Measurements from ENCODE around the gene GOLGA6L26. TPM values are rescaled to one million over a fixed set of nuclear protein-coding genes. Genes with fewer than 3 reads are reported as not detected.

GOLGA6L26 gene
- total RNA-seq, 4 donors from 2014 or later, result not detected

Small RNA genes lying within 50 kb of the gene (small RNA-seq; reads per million reads assigned to genes)
- gene RN7SL536P, result not detected

Other genes starting within 250 kb of the GOLGA6L26 start
- gene GOLGA6L1, start 197.4 kb downstream of the GOLGA6L26 start, total RNA-seq, result not detected
- gene GOLGA8S, start 20.6 kb upstream of the GOLGA6L26 start, total RNA-seq, result 1 to 10 TPM; 1.9 to 3.1 (median 2.4) TPM
- not detected for gene GOLGA6L2, start 113.0 kb upstream of the GOLGA6L26 start, total RNA-seq
- under 1 TPM in 3 of 4 donors, not detected in 1; 0.11 to 0.44 (median 0.40) TPM for gene MKRN3, start 231.5 kb upstream of the GOLGA6L26 start, total RNA-seq